SKM-1 (cell line): ENCODE measurements around the gene MYCBPAP.

Experiments
- DNase-seq: peaks from one replicate; lab custom pipeline; 2025; ENCODE audit not compliant: unreplicated experiment; lab: John Stamatoyannopoulos, UW

Gene MYCBPAP

GRCh38 chr17:50507871-50508572, at the start of gene MYCBPAP:
Gene MYCBPAP, plus strand, starts transcription at chr17:50508439. Its CDS starts 236 bp downstream, at chr17:50508675.
- DNase-seq, result no peak

GRCh38 chr17:50458701-50459676, 49.2 kb upstream of the MYCBPAP start:
- DNase-seq, result no peak

GRCh38 chr17:50459756-50460155, 48.5 kb upstream of the MYCBPAP start:
- DNase-seq, result no peak

- DNase-seq, result no peak
These were observed 47.3 kb upstream of the MYCBPAP start for GRCh38 chr17:50460831-50461526.

GRCh38 chr17:50461550-50462132, 46.6 kb upstream of the MYCBPAP start:
- DNase-seq, result no peak

- no peak for DNase-seq
These were observed 45.8 kb upstream of the MYCBPAP start for GRCh38 chr17:50462446-50462845.

GRCh38 chr17:50464121-50464520, 44.1 kb upstream of the MYCBPAP start:
- DNase-seq, result no peak

GRCh38 chr17:50464736-50465135, 43.5 kb upstream of the MYCBPAP start:
- no peak for DNase-seq

- no peak for DNase-seq
These were observed 43.1 kb upstream of the MYCBPAP start for GRCh38 chr17:50465171-50465570.

GRCh38 chr17:50465635-50466034, 42.6 kb upstream of the MYCBPAP start:
- DNase-seq, result no peak

- no peak for DNase-seq
These were observed 41.7 kb upstream of the MYCBPAP start for GRCh38 chr17:50466371-50467113.

GRCh38 chr17:50467114-50467854, 41.0 kb upstream of the MYCBPAP start:
- DNase-seq, result no peak

- DNase-seq, result no peak
These were observed 40.4 kb upstream of the MYCBPAP start for GRCh38 chr17:50467855-50468303.

- no peak for DNase-seq
These were observed 39.7 kb upstream of the MYCBPAP start, which contains the start of gene CHAD for GRCh38 chr17:50468304-50469207. Gene CHAD, minus strand, starts transcription at chr17:50468880. Its CDS starts 67 bp downstream, at chr17:50468813.

- DNase-seq, result no peak
These were observed 39.0 kb upstream of the MYCBPAP start for GRCh38 chr17:50469208-50469605.

- DNase-seq, result no peak
These were observed 38.5 kb upstream of the MYCBPAP start for GRCh38 chr17:50469671-50470305.

GRCh38 chr17:50470426-50470825, 37.8 kb upstream of the MYCBPAP start:
- DNase-seq, result no peak
